Esophagus muscularis mucosa (tissue), 4 donors: ENCODE data around the gene TLNRD1. TPM values are rescaled to one million over a fixed set of nuclear protein-coding genes. Genes with fewer than 3 reads are reported as not detected.

Experiments used
- DNase-seq: peaks from one replicate; pipeline ENCODE4 v3.0.0-alpha.2; 2017; ENCODE audit errors: extremely low spot score
- H3K27ac ChIP-seq, 4 donors: fragments of 200-600 bp; sonication (generic); replicated peaks in 1 of 4; 1 replicate in 3 of 4; 2 replicates in 1 of 4; pipeline ENCODE4 v1.5.1; 2016 to 2019; ENCODE audit warnings: mild to moderate bottlenecking in 1 of 4
- H3K27me3 ChIP-seq, 4 donors: fragments of 200-600 bp; sonication (generic); one replicate each; pipeline versions ENCODE4 v1.5.1 to v1.6.0; 2016 to 2019
- H3K36me3 ChIP-seq, 4 donors: fragments of 200-600 bp; sonication (generic); one replicate each; pipeline ENCODE4 v1.5.1; 2016 to 2019
- H3K4me1 ChIP-seq, 4 donors: fragments of 200-600 bp; sonication (generic); one replicate each; pipeline ENCODE4 v1.5.1; 2016 to 2019
- H3K4me3 ChIP-seq, 4 donors: fragments of 200-600 bp; sonication (generic); 1 replicate in 2 of 4; 2 replicates in 2 of 4; pipeline ENCODE4 v1.5.1; 2016 to 2019; ENCODE audit warnings: mild to moderate bottlenecking in 4 of 4, moderate library complexity in 1 of 4
- H3K9me3 ChIP-seq, 4 donors: fragments of 200-600 bp; sonication (generic); 1 replicate in 3 of 4; 2 replicates in 1 of 4; pipeline ENCODE4 v1.5.1; 2016 to 2019
- CTCF ChIP-seq, 3 experiments: fragments of 200-600 bp in 2 of 3; fragments of 450-650 bp in 1 of 3; sonication (generic) in 2 of 3; IDR thresholded peaks; one replicate each; pipeline ENCODE4 v1.5.1; 2017 to 2019; ENCODE audit warnings: antibody characterized with exemption in 3 of 3, mild to moderate bottlenecking in 2 of 3, moderate library complexity in 1 of 3
- EP300 ChIP-seq: sonication (generic); formaldehyde crosslinking; IDR thresholded peaks from one replicate; pipeline ENCODE4 v1.6.1; 2017; ENCODE audit warnings: antibody characterized with exemption
- POLR2A ChIP-seq: fragments of 450-650 bp; IDR thresholded peaks from one replicate; pipeline ENCODE4 v1.6.1; 2017; ENCODE audit warnings: antibody characterized with exemption, moderate library complexity, mild to moderate bottlenecking, low read depth
- POLR2AphosphoS5 ChIP-seq, 2 donors: sonication (generic); formaldehyde crosslinking; IDR thresholded peaks; one replicate each; pipeline ENCODE4 v1.6.1; 2017; ENCODE audit warnings: antibody characterized with exemption in 2 of 2
- WGBS: methylation state at CpG from one replicate; pipeline ENCODE4 v1.1.5; 2018; 5-methylcytosine and 5-hydroxymethylcytosine counted together
- intact Hi-C: fragments of 100-400 bp; cut with DNase I; formaldehyde crosslinking; loops from one replicate; pipeline ENCODE4 v1.15.1; 2023
- total RNA-seq, 4 donors: library from RNA; depleted of rRNA; stranded (reverse); fragments of >200 nt; gene quantifications; one replicate each; pipeline versions ENCODE4 v1.1.0 to v1.2.1, GENCODE V29; 2016

TLNRD1 gene
- total RNA-seq, 4 donors from 2014 or later: 15.8 to 45.7 (median 33.1) TPM

- TF ChIP-seq POLR2A (no peak), EP300 (no peak), CTCF (IDR thresholded peaks at IDR 0.05) (no peak), POLR2AphosphoS5 (IDR thresholded peaks at IDR 0.05) (no peak)
- Histone ChIP-seq H3K4me3 (no peak overlapping the region), H3K9me3 (no peaks in the 10 kb centered on the region), H3K4me1 (peaks cover 4 to 19% (median 10%) of the 10 kb centered on the region in 4 donors), H3K27me3 (no peaks in the 10 kb centered on the region), H3K36me3 (peaks cover 0 to 20% (median 12%) of the 10 kb centered on the region in 4 donors), H3K27ac (no peak overlapping the region)
- WGBS: 95% methylated on average over 8 of the region's 8 CpGs
- no peak for DNase-seq
- intact Hi-C loops: no loop called here
Observed at GRCh38 chr15:80966431-80967197, 34.1 kb upstream of the TLNRD1 start.

GRCh38 chr15:80967451-80967850 lies 33.3 kb upstream of the TLNRD1 start:
- 46% methylated on average over 3 of the region's 3 CpGs for WGBS
- Histone ChIP-seq H3K9me3 (no peaks in the 10 kb centered on the region), H3K36me3 (peaks cover 0 to 20% (median 15%) of the 10 kb centered on the region in 4 donors), H3K27me3 (no peaks in the 10 kb centered on the region), H3K4me3 (no peak overlapping the region), H3K27ac (no peak overlapping the region), H3K4me1 (peaks cover 4 to 19% (median 10%) of the 10 kb centered on the region in 4 donors)
- TF ChIP-seq CTCF (IDR thresholded peaks at IDR 0.05) (no peak), POLR2AphosphoS5 (IDR thresholded peaks at IDR 0.05) (no peak), EP300 (no peak), POLR2A (no peak)
- intact Hi-C loops: no loop called here
- DNase-seq: no peak

- Histone ChIP-seq H3K4me1 (peaks cover 4 to 19% (median 10%) of the 10 kb centered on the region in 4 donors), H3K27ac (no peak overlapping the region), H3K4me3 (no peak overlapping the region), H3K9me3 (no peaks in the 10 kb centered on the region), H3K27me3 (no peaks in the 10 kb centered on the region), H3K36me3 (peaks cover 0 to 26% (median 16%) of the 10 kb centered on the region in 4 donors)
- no peak for DNase-seq
- WGBS: 96% methylated on average over 4 of the region's 4 CpGs
- intact Hi-C loops: loop anchor here (2.0 kb wide), 1 partner anchor 515 kb away; no protein-coding TSS in a partner anchor
- TF ChIP-seq CTCF (IDR thresholded peaks at IDR 0.05) (no peak), POLR2AphosphoS5 (IDR thresholded peaks at IDR 0.05) (no peak), POLR2A (no peak), EP300 (no peak)
Observed at GRCh38 chr15:80967991-80968510, 32.7 kb upstream of the TLNRD1 start.

GRCh38 chr15:80969316-80969715 lies 31.4 kb upstream of the TLNRD1 start:
- TF ChIP-seq EP300: no peak
- no peak for TF ChIP-seq POLR2A
- TF ChIP-seq CTCF (IDR thresholded peaks at IDR 0.05): no peak
- no peak for TF ChIP-seq POLR2AphosphoS5 (IDR thresholded peaks at IDR 0.05)

More at GRCh38 chr15:80969316-80969715, 31.4 kb upstream of the TLNRD1 start:
- intact Hi-C loops: loop anchor here (2.0 kb wide), 1 partner anchor 517 kb away; no protein-coding TSS in a partner anchor
- Histone ChIP-seq H3K9me3 (no peaks in the 10 kb centered on the region), H3K36me3 (peaks cover 0 to 29% (median 16%) of the 10 kb centered on the region in 4 donors), H3K27ac (no peak overlapping the region), H3K4me3 (no peak overlapping the region), H3K27me3 (no peaks in the 10 kb centered on the region), H3K4me1 (peaks cover 4 to 19% (median 15%) of the 10 kb centered on the region in 4 donors)
- DNase-seq: no peak
- 98% methylated on average over 6 of the region's 7 CpGs for WGBS
